ENCODE data around the gene OR52E6.

DNA sequence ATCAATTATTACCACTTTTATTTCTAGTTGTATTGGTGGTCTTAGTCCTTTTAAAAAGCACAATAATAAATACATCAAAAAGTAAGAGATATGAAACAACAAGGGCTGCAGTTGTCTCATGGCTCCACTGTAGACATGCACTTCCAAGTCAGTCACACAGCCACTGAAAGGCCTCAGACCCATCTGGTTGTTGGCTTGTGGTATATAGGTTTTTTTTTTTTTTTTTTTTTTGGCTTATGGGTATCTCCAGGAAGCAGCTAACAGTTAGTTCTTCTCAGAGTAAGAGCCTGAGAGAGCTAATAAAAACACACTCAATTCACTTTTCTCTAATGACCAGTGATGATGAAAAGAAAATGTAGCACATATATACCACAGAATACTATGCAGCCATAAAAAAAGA is 6.0 kb upstream of the OR52E6 start:
- no peak for TF ChIP-seq POLR2A (IDR thresholded peaks at IDR 0.05)
- TF ChIP-seq, protein P1, sequence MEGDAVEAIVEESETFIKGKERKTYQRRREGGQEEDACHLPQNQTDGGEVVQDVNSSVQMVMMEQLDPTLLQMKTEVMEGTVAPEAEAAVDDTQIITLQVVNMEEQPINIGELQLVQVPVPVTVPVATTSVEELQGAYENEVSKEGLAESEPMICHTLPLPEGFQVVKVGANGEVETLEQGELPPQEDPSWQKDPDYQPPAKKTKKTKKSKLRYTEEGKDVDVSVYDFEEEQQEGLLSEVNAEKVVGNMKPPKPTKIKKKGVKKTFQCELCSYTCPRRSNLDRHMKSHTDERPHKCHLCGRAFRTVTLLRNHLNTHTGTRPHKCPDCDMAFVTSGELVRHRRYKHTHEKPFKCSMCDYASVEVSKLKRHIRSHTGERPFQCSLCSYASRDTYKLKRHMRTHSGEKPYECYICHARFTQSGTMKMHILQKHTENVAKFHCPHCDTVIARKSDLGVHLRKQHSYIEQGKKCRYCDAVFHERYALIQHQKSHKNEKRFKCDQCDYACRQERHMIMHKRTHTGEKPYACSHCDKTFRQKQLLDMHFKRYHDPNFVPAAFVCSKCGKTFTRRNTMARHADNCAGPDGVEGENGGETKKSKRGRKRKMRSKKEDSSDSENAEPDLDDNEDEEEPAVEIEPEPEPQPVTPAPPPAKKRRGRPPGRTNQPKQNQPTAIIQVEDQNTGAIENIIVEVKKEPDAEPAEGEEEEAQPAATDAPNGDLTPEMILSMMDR (IDR thresholded peaks at IDR 0.05), result no peak
